ENCODE results near the gene ZNF41. TPM values are rescaled to one million over a fixed set of nuclear protein-coding genes. Genes with fewer than 3 reads are reported as not detected.

ZNF41 gene
- total and polyA plus RNA-seq, 2 of the 8 experiments (the other 6 are each of a cell fraction or from before 2014, with no cell fraction given), result 1.8 to 5.3 TPM

DNA sequence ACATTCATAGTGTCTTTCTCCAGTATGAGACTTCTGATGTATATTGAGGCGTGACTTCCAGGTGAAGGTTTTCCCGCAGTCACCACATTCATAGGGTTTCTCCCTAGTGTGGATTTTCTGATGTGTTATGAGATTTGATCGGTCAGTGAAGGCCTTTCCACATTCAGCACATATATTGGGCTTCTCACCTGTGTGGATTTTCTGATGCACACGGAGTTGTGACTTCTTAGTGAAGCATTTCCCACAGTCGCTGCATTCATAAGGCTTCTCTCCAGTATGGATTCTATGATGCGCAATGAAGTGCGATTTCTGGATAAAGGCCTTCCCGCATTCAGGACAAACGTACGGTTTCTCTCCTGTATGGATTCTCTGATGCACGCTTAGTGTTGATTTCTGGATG lies 35.4 kb downstream of the ZNF41 start (continued):
- no peak for TF ChIP-seq CBX8 (IDR thresholded peaks at IDR 0.05; ENCODE audit: borderline replicate concordance, low read depth, low read length)
- no peak for TF ChIP-seq TAF1 (IDR thresholded peaks at IDR 0.05; ENCODE audit: low read depth, low read length)
- TF ChIP-seq, protein P1, sequence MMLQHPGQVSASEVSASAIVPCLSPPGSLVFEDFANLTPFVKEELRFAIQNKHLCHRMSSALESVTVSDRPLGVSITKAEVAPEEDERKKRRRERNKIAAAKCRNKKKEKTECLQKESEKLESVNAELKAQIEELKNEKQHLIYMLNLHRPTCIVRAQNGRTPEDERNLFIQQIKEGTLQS (IDR thresholded peaks at IDR 0.05; ENCODE audit: insufficient read depth, low read depth, low read length), result no peak
- TF ChIP-seq CREB1 (IDR thresholded peaks at IDR 0.05), result no peak
- TF ChIP-seq MAFK (IDR thresholded peaks at IDR 0.05; ENCODE audit: low read depth, low read length), result no peak
- TF ChIP-seq POLR2A (IDR thresholded peaks at IDR 0.05; ENCODE audit: control extremely low read depth in 1 of 2, low read depth in 2 of 2, low read length in 2 of 2), result no peak
- no peak for TF ChIP-seq SP2 (IDR thresholded peaks at IDR 0.05; ENCODE audit: low read length)

Measured in H1 (cell line).